H9 (cell line): ENCODE results near the gene FLVCR2. TPM values are rescaled to one million over a fixed set of nuclear protein-coding genes. Genes with fewer than 3 reads are reported as not detected.

Source experiments
- DNase-seq: peaks from one replicate; pipeline ENCODE4 v3.0.0-alpha.2; 2017
- H2AFZ ChIP-seq: one replicate; pipeline ENCODE4 v1.6.1; 2013; ENCODE audit warnings: mild to moderate bottlenecking, low read length, control low read depth, moderate library complexity
- H2AK5ac ChIP-seq: 2 replicates; pipeline ENCODE4 v1.6.1; 2013; ENCODE audit warnings: low read length, control low read depth, mixed read lengths; ENCODE audit not compliant: insufficient read length
- H2BK120ac ChIP-seq: one replicate; pipeline ENCODE4 v1.6.1; 2013; ENCODE audit warnings: low read depth, mild to moderate bottlenecking, low read length, control low read depth, inconsistent platforms; ENCODE audit not compliant: poor library complexity, severe bottlenecking
- H2BK12ac ChIP-seq: 2 replicates; pipeline ENCODE4 v1.6.1; 2013; ENCODE audit warnings: low read length, control low read depth, mixed read lengths, low read depth; ENCODE audit not compliant: insufficient read length
- H2BK15ac ChIP-seq: 2 replicates; pipeline ENCODE4 v1.6.1; 2013; ENCODE audit warnings: low read depth, low read length, control low read depth
- H2BK20ac ChIP-seq: one replicate; pipeline ENCODE4 v1.6.1; 2013; ENCODE audit warnings: low read depth, mild to moderate bottlenecking, low read length, control low read depth, inconsistent platforms; ENCODE audit not compliant: poor library complexity, severe bottlenecking
- H2BK5ac ChIP-seq: 2 replicates; pipeline ENCODE4 v1.6.1; 2013; ENCODE audit warnings: low read length, control low read depth, mixed read lengths; ENCODE audit not compliant: insufficient read length
- H3K14ac ChIP-seq: 2 replicates; pipeline ENCODE4 v1.6.1; 2013; ENCODE audit warnings: low read length, control low read depth; ENCODE audit not compliant: insufficient read depth
- H3K18ac ChIP-seq: 2 replicates; pipeline ENCODE4 v1.6.1; 2013; ENCODE audit warnings: low read depth, mild to moderate bottlenecking, mixed read lengths, low read length, control low read depth; ENCODE audit not compliant: insufficient read length
- H3K23ac ChIP-seq: 2 replicates; pipeline ENCODE4 v1.6.1; 2013; ENCODE audit warnings: low read length, control low read depth, mixed read lengths, low read depth; ENCODE audit not compliant: insufficient read length
- H3K23me2 ChIP-seq: 2 replicates; pipeline ENCODE4 v1.6.1; 2013; ENCODE audit warnings: low read depth, mild to moderate bottlenecking, mixed read lengths, low read length, control low read depth; ENCODE audit not compliant: insufficient read length, poor library complexity, severe bottlenecking
- H3K27ac ChIP-seq: 2 replicates; pipeline ENCODE4 v1.5.1; 2013; ENCODE audit warnings: low read length, control low read depth, mixed read lengths, low read depth; ENCODE audit not compliant: insufficient read length
- H3K27me3 ChIP-seq: 2 replicates; pipeline ENCODE4 v1.6.1; 2013; ENCODE audit warnings: low read length, control low read depth, inconsistent platforms; ENCODE audit not compliant: insufficient read depth
- H3K4ac ChIP-seq: 2 replicates; pipeline ENCODE4 v1.6.1; 2013; ENCODE audit warnings: low read depth, mild to moderate bottlenecking, control low read depth, inconsistent platforms, low read length, moderate library complexity
- H3K4me1 ChIP-seq: 2 replicates; pipeline ENCODE4 v1.6.1; 2013; ENCODE audit warnings: low read length, control low read depth, inconsistent platforms; ENCODE audit not compliant: insufficient read depth
- H3K4me2 ChIP-seq: 2 replicates; pipeline ENCODE4 v1.6.1; 2013; ENCODE audit warnings: low read length, control low read depth, mixed read lengths; ENCODE audit not compliant: insufficient read length, insufficient read depth
- H3K56ac ChIP-seq: 2 replicates; pipeline ENCODE4 v1.6.1; 2013; ENCODE audit warnings: low read depth, mild to moderate bottlenecking, mixed read lengths, low read length, control low read depth; ENCODE audit not compliant: insufficient read length
- H3K79me1 ChIP-seq: 2 replicates; pipeline ENCODE4 v1.6.1; 2013; ENCODE audit warnings: low read depth, mild to moderate bottlenecking, moderate library complexity, low read length, control low read depth, inconsistent platforms; ENCODE audit not compliant: insufficient read depth, poor library complexity, severe bottlenecking
- H3K79me2 ChIP-seq: 2 replicates; pipeline ENCODE4 v1.6.1; 2013; ENCODE audit warnings: low read length, control low read depth, inconsistent platforms; ENCODE audit not compliant: insufficient read depth
- H3K9ac ChIP-seq: 2 replicates; pipeline ENCODE4 v1.6.1; 2013; ENCODE audit warnings: low read length, control low read depth, mixed read lengths; ENCODE audit not compliant: insufficient read length; ENCODE audit errors: extremely low read depth
- H3K9me3 ChIP-seq: one replicate; pipeline ENCODE4 v1.6.1; 2013; ENCODE audit warnings: low read depth, low read length, inconsistent platforms; ENCODE audit not compliant: control insufficient read depth
- H3T11ph ChIP-seq: one replicate; pipeline ENCODE4 v1.6.1; 2013; ENCODE audit warnings: mild to moderate bottlenecking, low read length, control low read depth, inconsistent platforms
- H4K20me1 ChIP-seq: one replicate; pipeline ENCODE4 v1.6.1; 2013; ENCODE audit not compliant: control insufficient read depth, insufficient read length, insufficient read depth
- H4K5ac ChIP-seq: 2 replicates; pipeline ENCODE4 v1.6.1; 2013; ENCODE audit warnings: low read depth, mild to moderate bottlenecking, mixed read lengths, low read length, control low read depth; ENCODE audit not compliant: insufficient read length
- H4K8ac ChIP-seq: replicated peaks from 2 replicates; pipeline ENCODE4 v1.6.1; 2013; ENCODE audit warnings: low read length, control low read depth, mixed read lengths, low read depth; ENCODE audit not compliant: insufficient read length
- H4K91ac ChIP-seq: 2 replicates; pipeline ENCODE4 v1.6.1; 2013; ENCODE audit warnings: low read depth, mild to moderate bottlenecking, moderate library complexity, mixed read lengths, low read length, control low read depth; ENCODE audit not compliant: insufficient read length
- H3K27ac Mint-ChIP-seq, 3 experiments: 2 replicates in 2 of 3; 3 replicates in 1 of 3; pipeline ENCODE4 v1.8.0; 2020 to 2021; ENCODE audit warnings: mixed read lengths in 3 of 3, mild to moderate bottlenecking in 1 of 3, moderate library complexity in 1 of 3
- H3K27me3 Mint-ChIP-seq: 2 replicates; pipeline ENCODE4 v1.8.0; 2021; ENCODE audit warnings: low read depth, mild to moderate bottlenecking, moderate library complexity, mixed read lengths
- H3K36me3 Mint-ChIP-seq, 3 experiments: 2 replicates in 2 of 3; 3 replicates in 1 of 3; pipeline ENCODE4 v1.8.0; 2020 to 2021; ENCODE audit warnings: low read depth in 3 of 3, mixed read lengths in 3 of 3; ENCODE audit not compliant: insufficient read depth in 1 of 3
- H3K4me1 Mint-ChIP-seq, 2 experiments: 2 replicates each; pipeline ENCODE4 v1.8.0; 2020; ENCODE audit warnings: mixed read lengths in 2 of 2
- H3K4me3 Mint-ChIP-seq, 2 experiments: 2 replicates in 1 of 2; 3 replicates in 1 of 2; pipeline ENCODE4 v1.8.0; 2020 to 2021; ENCODE audit warnings: mild to moderate bottlenecking in 2 of 2, mixed read lengths in 2 of 2, moderate library complexity in 1 of 2
- H3K9me3 Mint-ChIP-seq, 2 experiments: 2 replicates in 1 of 2; 3 replicates in 1 of 2; pipeline ENCODE4 v1.8.0; 2020; ENCODE audit warnings: mild to moderate bottlenecking in 2 of 2, mixed read lengths in 2 of 2, moderate library complexity in 1 of 2
- WGBS: extraction: QIAGEN DNeasy Blood & Tissue Kit; methylation state at CpG from one replicate; pipeline ENCODE4 v1.1.7; 2013; ENCODE audit warnings: missing lambda C conversion rate, low lambda C conversion rate, mixed read lengths; ENCODE audit not compliant: insufficient read length; ENCODE audit errors: extremely low coverage; 5-methylcytosine and 5-hydroxymethylcytosine counted together
- total RNA-seq: library from RNA; stranded (reverse); gene quantifications from 2 replicates; pipeline ENCODE4 v1.2.1, GENCODE V29; 2021
- TF ChIP-seq, protein P1 (sequence below): fragments of 200-600 bp; sonication (generic); conservative IDR thresholded peaks from 3 replicates; pipeline ENCODE4 v1.8.0; 2021; ENCODE audit warnings: antibody characterized with exemption, mild to moderate bottlenecking

FLVCR2 gene
- total RNA-seq, 1 experiment from 2014 or later = 7.1 TPM

DNA sequence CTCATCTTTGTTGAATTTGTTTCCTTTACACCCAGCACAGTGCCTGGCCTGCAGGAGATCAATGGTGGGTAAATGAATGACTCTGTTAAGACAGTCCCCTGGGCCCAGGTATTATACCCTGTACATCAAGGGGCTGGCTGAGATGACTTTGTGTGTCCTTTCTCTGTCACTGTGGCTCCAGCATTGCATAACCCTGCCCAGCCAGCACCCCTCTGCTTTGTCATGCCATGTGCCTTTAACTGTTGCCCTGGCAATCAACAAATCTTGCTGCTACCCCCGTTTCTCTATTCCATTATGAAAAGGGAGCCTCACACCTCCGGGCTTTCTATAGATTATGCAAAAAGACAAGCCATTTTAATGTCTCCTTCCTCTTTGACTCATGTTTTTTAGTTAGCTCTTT is 7.6 kb upstream of the FLVCR2 start:
- Histone ChIP-seq H3K4me1 (no peaks in the 10 kb centered on the region; the same call in 1 of the 2 replicates), H2BK12ac (no peak overlapping the region), H3K4ac (no peak overlapping the region), H2AK5ac (no peak overlapping the region), H2BK20ac (no peak overlapping the region), H4K20me1 (no peaks in the 10 kb centered on the region), H2AFZ (no peak overlapping the region), H3K9ac (no peak overlapping the region), H3K27ac (no peak overlapping the region), H2BK5ac (no peak overlapping the region), H4K5ac (no peak overlapping the region), H3K56ac (no peak overlapping the region), H3K27me3 (no peaks in the 10 kb centered on the region), H2BK15ac (no peak overlapping the region), H3K79me1 (no peaks in the 10 kb centered on the region), H3K23me2 (no peaks in the 10 kb centered on the region), H3K4me2 (no peak overlapping the region), H3K79me2 (no peaks in the 10 kb centered on the region), H4K8ac (no peak overlapping the region), H3K18ac (no peak overlapping the region), H3T11ph (no peak overlapping the region), H2BK120ac (no peak overlapping the region), H3K23ac (no peak overlapping the region), H3K14ac (no peak overlapping the region), H3K9me3 (no peaks in the 10 kb centered on the region), H4K91ac (no peak overlapping the region)
- TF ChIP-seq, protein P1, sequence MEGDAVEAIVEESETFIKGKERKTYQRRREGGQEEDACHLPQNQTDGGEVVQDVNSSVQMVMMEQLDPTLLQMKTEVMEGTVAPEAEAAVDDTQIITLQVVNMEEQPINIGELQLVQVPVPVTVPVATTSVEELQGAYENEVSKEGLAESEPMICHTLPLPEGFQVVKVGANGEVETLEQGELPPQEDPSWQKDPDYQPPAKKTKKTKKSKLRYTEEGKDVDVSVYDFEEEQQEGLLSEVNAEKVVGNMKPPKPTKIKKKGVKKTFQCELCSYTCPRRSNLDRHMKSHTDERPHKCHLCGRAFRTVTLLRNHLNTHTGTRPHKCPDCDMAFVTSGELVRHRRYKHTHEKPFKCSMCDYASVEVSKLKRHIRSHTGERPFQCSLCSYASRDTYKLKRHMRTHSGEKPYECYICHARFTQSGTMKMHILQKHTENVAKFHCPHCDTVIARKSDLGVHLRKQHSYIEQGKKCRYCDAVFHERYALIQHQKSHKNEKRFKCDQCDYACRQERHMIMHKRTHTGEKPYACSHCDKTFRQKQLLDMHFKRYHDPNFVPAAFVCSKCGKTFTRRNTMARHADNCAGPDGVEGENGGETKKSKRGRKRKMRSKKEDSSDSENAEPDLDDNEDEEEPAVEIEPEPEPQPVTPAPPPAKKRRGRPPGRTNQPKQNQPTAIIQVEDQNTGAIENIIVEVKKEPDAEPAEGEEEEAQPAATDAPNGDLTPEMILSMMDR = no peak
- H3K27me3 Mint-ChIP-seq = peaks cover 25% of the 10 kb centered on the region
- H3K4me1 Mint-ChIP-seq = peaks cover 9 to 13% of the 10 kb centered on the region in 2 experiments
- WGBS = no CpG with 5 or more reads among the region's 2 CpGs
- no peaks in the 10 kb centered on the region for H3K36me3 Mint-ChIP-seq
- no peaks in the 10 kb centered on the region; a peak in 1 of 5 replicates for H3K9me3 Mint-ChIP-seq
- no peak overlapping the region for H3K27ac Mint-ChIP-seq
- no peak for DNase-seq
- no peak overlapping the region for H3K4me3 Mint-ChIP-seq
